Stimulated activated CD4-positive, alpha-beta T cell treated with anti-CD3 and anti-CD28 coated beads, Interleukin-4, amount 100 ng/mL, for 24 hours (primary cell): ENCODE measurements around the gene SLC25A1.
A peak's percentile ranks its signal among the peaks of the same experiment; 100 is the strongest.
"Not testable (repeated sequence)": the region's sequence is repeated elsewhere in the genome, so short reads cannot be mapped to it uniquely, and the experiment has no call there.

Experiments
- DNase-seq: peaks from one replicate; pipeline ENCODE4 v3.0.0-alpha.2; 2020

The SLC25A1 gene

GRCh38 chr22:19179497-19180048 lies 1.0 kb upstream of the SLC25A1 start:
- DNase-seq, result peak; percentile 48

- DNase-seq, result peak; percentile 54
Observed at GRCh38 chr22:19178065-19178656, 375 bp downstream of the SLC25A1 start.

GRCh38 chr22:19177164-19178064 lies 1.1 kb downstream of the SLC25A1 start:
- DNase-seq, result no peak

- DNase-seq, result no peak
Observed at GRCh38 chr22:19176732-19177131, 1.8 kb downstream of the SLC25A1 start.

GRCh38 chr22:19176175-19176643 lies 2.3 kb downstream of the SLC25A1 start:
- DNase-seq, result no peak

GRCh38 chr22:19175602-19176174 lies 2.8 kb downstream of the SLC25A1 start:
- DNase-seq, result no peak

- DNase-seq, result no peak
Observed at GRCh38 chr22:19175026-19175601, 3.4 kb downstream of the SLC25A1 start.

GRCh38 chr22:19174106-19175025 lies 4.2 kb downstream of the SLC25A1 start:
- DNase-seq, result no peak

- DNase-seq, result no peak
Observed at GRCh38 chr22:19173047-19174035, 5.2 kb downstream of the SLC25A1 start.

GRCh38 chr22:19172213-19173046 lies 6.1 kb downstream of the SLC25A1 start:
- DNase-seq, result no peak

- no peak for DNase-seq
Observed at GRCh38 chr22:19169947-19170318, 8.6 kb downstream of the SLC25A1 start.

- DNase-seq, result no peak
Observed at GRCh38 chr22:19169002-19169946, 9.3 kb downstream of the SLC25A1 start.

GRCh38 chr22:19168088-19168890 lies 10.2 kb downstream of the SLC25A1 start:
- no peak for DNase-seq

GRCh38 chr22:19167106-19167869 lies 11.2 kb downstream of the SLC25A1 start:
- no peak for DNase-seq

- DNase-seq, result no peak
Observed at GRCh38 chr22:19166421-19166820, 12.1 kb downstream of the SLC25A1 start.

- no peak for DNase-seq
Observed at GRCh38 chr22:19164425-19164824, 14.1 kb downstream of the SLC25A1 start.

- DNase-seq, result not testable (repeated sequence)
Observed at GRCh38 chr22:19158649-19159048, 19.9 kb downstream of the SLC25A1 start.
